IMR-90 (cell line): ENCODE data around the gene URB2. TPM values are rescaled to one million over a fixed set of nuclear protein-coding genes. Genes with fewer than 3 reads are reported as not detected.

Experiments
- polyA plus RNA-seq, 3 experiments: library from polyadenylated mRNA; depleted of rRNA; stranded (reverse); fragments of >200 nt; gene quantifications; 2 replicates each; pipeline ENCODE4 v1.2.3, GENCODE V29; 2012; ENCODE audit warnings: low replicate concordance in 1 of 3
- total RNA-seq: library from RNA; depleted of rRNA; stranded (reverse); fragments of >200 nt; gene quantifications from 2 replicates; pipeline ENCODE4 v1.2.3, GENCODE V29; 2012; rRNA removed

Gene URB2
- total and polyA plus RNA-seq, 2 of the 4 experiments (the other 2 are of a cell fraction) = 5.9 to 15.4 TPM

Other genes starting within 250 kb of the URB2 start
- not detected in 2 replicates for gene ACTA1, start 192.2 kb upstream of the URB2 start, total RNA-seq
- gene ACTA1, start 192.2 kb upstream of the URB2 start, polyA plus RNA-seq (2012; rRNA removed) = not detected in 2 replicates
- 30.5 and 33.1 TPM in 2 replicates for gene NUP133, start 117.9 kb upstream of the URB2 start, total RNA-seq
- 13.4 and 14.1 TPM in 2 replicates for gene NUP133, start 117.9 kb upstream of the URB2 start, polyA plus RNA-seq (2012; rRNA removed)
- gene ABCB10, start 67.5 kb upstream of the URB2 start, total RNA-seq = 10.9 and 13.3 TPM in 2 replicates
- gene ABCB10, start 67.5 kb upstream of the URB2 start, polyA plus RNA-seq (2012; rRNA removed) = 5.9 and 6.5 TPM in 2 replicates
- gene TAF5L, start 125 bp upstream of the URB2 start, total RNA-seq = 15.8 and 17.9 TPM in 2 replicates
- 16.8 and 18.6 TPM in 2 replicates for gene TAF5L, start 125 bp upstream of the URB2 start, polyA plus RNA-seq (2012; rRNA removed)